K562 (cell line): ENCODE data around the gene NDUFB10. TPM values are rescaled to one million over a fixed set of nuclear protein-coding genes. Genes with fewer than 3 reads are reported as not detected.

ENCODE experiments used
- ATF1 ChIP-seq, 2 experiments: fragments of 450-650 bp in 1 of 2; IDR thresholded peaks; 2 replicates each; pipeline ENCODE4 v1.6.1; 2016; ENCODE audit warnings: missing compliant biosample characterization in 1 of 2, missing genetic modification characterization in 1 of 2
- BCLAF1 ChIP-seq, 2 experiments: fragments of 450-650 bp in 1 of 2; IDR thresholded peaks; 2 replicates each; pipeline ENCODE4 v1.6.1; 2011 to 2017; ENCODE audit warnings: low read depth in 2 of 2, antibody characterized with exemption in 1 of 2, borderline replicate concordance in 1 of 2, low read length in 1 of 2, mild to moderate bottlenecking in 1 of 2, mixed read lengths in 1 of 2; ENCODE audit not compliant: control insufficient read depth in 1 of 2
- CAMTA2 ChIP-seq: fragments of 250-450 bp; sonication (Bioruptor Pico); conservative IDR thresholded peaks from 2 replicates; pipeline ENCODE4 v1.5.1; 2022
- FOXJ3 ChIP-seq: sonication (generic); formaldehyde crosslinking; IDR thresholded peaks from 2 replicates; pipeline ENCODE4 v1.4.0; 2020; ENCODE audit warnings: mild to moderate bottlenecking, missing genetic modification reagents
- GABPB2 ChIP-seq: fragments of 250-450 bp; sonication (Bioruptor Pico); conservative IDR thresholded peaks from 2 replicates; pipeline ENCODE4 v1.5.1; 2021; ENCODE audit warnings: mild to moderate bottlenecking
- GTF3C2 ChIP-seq: IDR thresholded peaks from 3 replicates; pipeline ENCODE4 v1.6.1; 2011; ENCODE audit warnings: borderline replicate concordance, mild to moderate bottlenecking, moderate library complexity; ENCODE audit not compliant: insufficient read length; ENCODE audit errors: extremely low read depth
- HBP1 ChIP-seq: fragments of 450-650 bp; formaldehyde crosslinking; IDR thresholded peaks from 2 replicates; pipeline ENCODE4 v1.4.0; 2022; ENCODE audit warnings: missing genetic modification characterization
- HOXB6 ChIP-seq: fragments of 250-450 bp; sonication (Bioruptor Pico); IDR thresholded peaks from 2 replicates; pipeline ENCODE4 v1.5.1; 2022; ENCODE audit warnings: mild to moderate bottlenecking, borderline replicate concordance
- KHSRP ChIP-seq: fragments of 450-650 bp; IDR thresholded peaks from 2 replicates; pipeline ENCODE4 v1.6.1; 2017
- THAP7 ChIP-seq: fragments of 250-450 bp; sonication (Bioruptor Pico); IDR thresholded peaks from 2 replicates; pipeline ENCODE4 v1.5.0; 2021
- TOE1 ChIP-seq, 2 experiments: fragments of 450-650 bp in 1 of 2; sonication (generic) in 1 of 2; formaldehyde crosslinking in 1 of 2; IDR thresholded peaks; 2 replicates each; pipeline versions ENCODE4 v1.7.1 to v1.8.0; 2016 to 2022; ENCODE audit warnings: borderline replicate concordance in 2 of 2, mild to moderate bottlenecking in 2 of 2, antibody characterized with exemption in 1 of 2, inconsistent platforms in 1 of 2, low read depth in 1 of 2, missing genetic modification reagents in 1 of 2, moderate library complexity in 1 of 2
- YY1 ChIP-seq, 3 experiments: IDR thresholded peaks; 2 replicates each; pipeline ENCODE4 v1.6.1; 2011; ENCODE audit warnings: low read length in 2 of 3, mild to moderate bottlenecking in 2 of 3, moderate library complexity in 2 of 3, borderline replicate concordance in 1 of 3, control low read depth in 1 of 3, low read depth in 1 of 3; ENCODE audit not compliant: insufficient read depth in 3 of 3, insufficient replicate concordance in 2 of 3, control insufficient read depth in 1 of 3, insufficient read length in 1 of 3; ENCODE audit errors: extremely low read depth in 1 of 3
- ZFP30 ChIP-seq: fragments of 250-450 bp; sonication (Bioruptor Pico); IDR thresholded peaks from 2 replicates; pipeline ENCODE4 v1.8.0; 2022; ENCODE audit warnings: moderate library complexity, mild to moderate bottlenecking, inconsistent platforms, borderline replicate concordance
- ZNF134 ChIP-seq: fragments of 250-450 bp; sonication (Bioruptor Pico); conservative IDR thresholded peaks from 2 replicates; pipeline ENCODE4 v1.4.0; 2020
- ZNF263 ChIP-seq: sonication (generic); formaldehyde crosslinking; IDR thresholded peaks from 2 replicates; pipeline ENCODE4 v1.8.0; 2022; ENCODE audit warnings: mild to moderate bottlenecking, missing genetic modification reagents, borderline replicate concordance
- ZNF57 ChIP-seq: fragments of 450-650 bp; formaldehyde crosslinking; IDR thresholded peaks from 2 replicates; pipeline ENCODE4 v1.4.0; 2020; ENCODE audit warnings: mild to moderate bottlenecking, moderate library complexity
- ZNF830 ChIP-seq: fragments of 250-450 bp; sonication (Bioruptor Pico); IDR thresholded peaks from 2 replicates; pipeline ENCODE4 v1.5.0; 2021; ENCODE audit warnings: mild to moderate bottlenecking
- polyA plus RNA-seq, 8 experiments: library from polyadenylated mRNA; depleted of rRNA in 4 of 8; stranded (reverse) in 5 of 8; unstranded in 3 of 8; fragments of >200 nt; fragmentation: Nextera tagmentation in 2 of 8; fragmentation: Illumina TruSeq in 1 of 8; extraction: Ambion mirVana in 2 of 8; extraction: Trizol in 1 of 8; gene quantifications; 2 replicates each; pipeline versions ENCODE4 v1.2.1 to v1.2.3, GENCODE V29; 2011 to 2014; ENCODE audit warnings: inconsistent platforms in 1 of 8, missing spikeins in 1 of 8
- total RNA-seq, 7 experiments: library from RNA; depleted of rRNA in 6 of 7; stranded (reverse); fragments of >200 nt in 6 of 7; fragmentation: Illumina TruSeq in 2 of 7; extraction: Trizol in 2 of 7; gene quantifications; 2 replicates each; pipeline versions ENCODE4 v1.2.1 to v1.2.3, GENCODE V29; 2011 to 2021; ENCODE audit warnings: low replicate concordance in 1 of 7

The NDUFB10 gene
- total and polyA plus RNA-seq, 9 of the 15 experiments (the other 6 are each of a cell fraction or from before 2014, with no cell fraction given) = 69.3 to 527 (median 161) TPM

- no peak for TF ChIP-seq GTF3C2
- no peak for TF ChIP-seq HBP1
- TF ChIP-seq BCLAF1 (IDR thresholded peaks at IDR 0.05; ENCODE audit: borderline replicate concordance in 1 of 2, control insufficient read depth in 1 of 2, low read depth in 2 of 2, low read length in 1 of 2) = no peak
- no peak for TF ChIP-seq TOE1 (IDR thresholded peaks at IDR 0.05; ENCODE audit: borderline replicate concordance)
- no peak for TF ChIP-seq TOE1 (CRISPR knock-in tag; IDR thresholded peaks at IDR 0.05; ENCODE audit: borderline replicate concordance, low read depth)
- no peak for TF ChIP-seq FOXJ3 (CRISPR knock-in tag)
- TF ChIP-seq THAP7 (CRISPR knock-in tag) = no peak
- no peak for TF ChIP-seq ZNF263 (CRISPR knock-in tag)
- no peak for TF ChIP-seq CAMTA2 (CRISPR knock-in tag)
- TF ChIP-seq KHSRP = no peak
- TF ChIP-seq YY1 (IDR thresholded peaks at IDR 0.05; ENCODE audit: borderline replicate concordance in 1 of 3, control insufficient read depth in 1 of 3, extremely low read depth in 1 of 3, insufficient read depth in 3 of 3, insufficient read length in 1 of 3, insufficient replicate concordance in 2 of 3, low read depth in 1 of 3, low read length in 2 of 3) = peak in 1 of 3 experiments; percentile 27
- no peak for TF ChIP-seq GABPB2 (CRISPR knock-in tag)
- TF ChIP-seq ZNF830 = no peak
- no peak for TF ChIP-seq ZNF134 (CRISPR knock-in tag)
- TF ChIP-seq ZFP30 (CRISPR knock-in tag) = no peak
- no peak for TF ChIP-seq HOXB6 (CRISPR knock-in tag)
- no peak for TF ChIP-seq ZNF57 (CRISPR knock-in tag)
- TF ChIP-seq ATF1 (CRISPR knock-in tag; IDR thresholded peaks at IDR 0.05) = no peak
- peak; percentile 51 for TF ChIP-seq ATF1 (tag; IDR thresholded peaks at IDR 0.05)
Observed at GRCh38 chr16:1942810-1943726, 16.3 kb upstream of the NDUFB10 start, which contains the start of gene MSRB1 (continued).
